Endothelial cell of umbilical vein (primary cell): ENCODE data around the gene CREB3L2. TPM values are rescaled to one million over a fixed set of nuclear protein-coding genes. Genes with fewer than 3 reads are reported as not detected.

ENCODE experiments used
- BruUV-seq: library from RNA; stranded (reverse); fragments of 400-500 nt; replicated peaks from 2 replicates; lab custom pipeline; 2021; lab: Mats Ljungman, UMichigan
- CTCF ChIA-PET: fragments of 300-600, 350-600 bp; sonication (Branson Sonifier 250); formaldehyde crosslinking; loops from one replicate; lab custom pipeline; 2021; ENCODE audit warnings: antibody characterized with exemption, inconsistent platforms; lab: Charles Lee
- POLR2A ChIA-PET: fragments of 300-600, 350-600 bp; sonication (Branson Sonifier 250); formaldehyde crosslinking; loops from one replicate; lab custom pipeline; 2021; ENCODE audit warnings: antibody characterized with exemption, inconsistent platforms; lab: Charles Lee
- DNase-seq: peaks from one replicate; pipeline ENCODE4 v3.0.0-alpha.2; 2011; ENCODE audit warnings: low read depth, low spot score
- FAIRE-seq: peaks from 2 replicates; lab custom pipeline; 2011; peaks lifted over from hg19 to GRCh38; lab: Jason Lieb, UNC
- H2AFZ ChIP-seq: 2 replicates; pipeline ENCODE4 v1.6.0; 2012; ENCODE audit warnings: low read depth, low read length, control low read depth, inconsistent platforms
- H3K27ac ChIP-seq: 2 replicates; pipeline ENCODE4 v1.5.1; 2011; ENCODE audit warnings: low read depth, mild to moderate bottlenecking, control low read depth, low read length, moderate library complexity; ENCODE audit not compliant: insufficient read depth
- H3K27me3 ChIP-seq, 2 experiments: 2 replicates each; pipeline versions ENCODE4 v1.6.0 to v1.6.1; 2011; ENCODE audit warnings: low read length in 2 of 2, mixed read lengths in 1 of 2; ENCODE audit not compliant: control insufficient read depth in 2 of 2, insufficient read depth in 2 of 2
- H3K36me3 ChIP-seq, 2 experiments: 2 replicates in 1 of 2; 3 replicates in 1 of 2; pipeline ENCODE4 v1.5.1; 2011; ENCODE audit warnings: low read length in 2 of 2, mild to moderate bottlenecking in 1 of 2, moderate library complexity in 1 of 2; ENCODE audit not compliant: control insufficient read depth in 2 of 2, insufficient read depth in 2 of 2; ENCODE audit errors: extremely low read depth in 1 of 2
- H3K4me1 ChIP-seq: 3 replicates; pipeline ENCODE4 v1.5.1; 2011; ENCODE audit warnings: mild to moderate bottlenecking, low read length; ENCODE audit not compliant: control insufficient read depth, insufficient read depth; ENCODE audit errors: extremely low read depth
- H3K4me2 ChIP-seq: 2 replicates; pipeline ENCODE4 v1.6.1; 2011; ENCODE audit warnings: low read length, control low read depth, mixed read lengths; ENCODE audit not compliant: insufficient read depth
- H3K4me3 ChIP-seq, 3 experiments: fragments of 200-600 bp in 1 of 3; sonication (generic), shearing (Covaris generic) in 1 of 3; replicated peaks in 1 of 3; 2 replicates each; pipeline ENCODE4 v1.5.1; 2011 to 2016; ENCODE audit warnings: control low read depth in 3 of 3, low read length in 3 of 3, mild to moderate bottlenecking in 2 of 3, inconsistent platforms in 1 of 3, low read depth in 1 of 3, moderate library complexity in 1 of 3; ENCODE audit not compliant: insufficient read depth in 1 of 3
- H3K79me2 ChIP-seq: 2 replicates; pipeline ENCODE4 v1.6.0; 2012; ENCODE audit warnings: low read length, inconsistent platforms; ENCODE audit not compliant: control insufficient read depth, insufficient read depth
- H3K9ac ChIP-seq: replicated peaks from 2 replicates; pipeline ENCODE3; 2011; ENCODE audit warnings: low read length, control low read depth; ENCODE audit not compliant: insufficient read depth; ENCODE audit errors: extremely low read depth
- H3K9me1 ChIP-seq: replicated peaks from 3 replicates; pipeline ENCODE4 v1.6.0; 2011; ENCODE audit warnings: mild to moderate bottlenecking, low read length; ENCODE audit not compliant: control insufficient read depth, insufficient read depth; ENCODE audit errors: extremely low read depth
- H3K9me3 ChIP-seq: replicated peaks from 2 replicates; pipeline ENCODE4 v1.5.1; 2012; ENCODE audit warnings: low read length, inconsistent platforms; ENCODE audit not compliant: control insufficient read depth, insufficient read depth
- H4K20me1 ChIP-seq: replicated peaks from 2 replicates; pipeline ENCODE3; 2011; ENCODE audit warnings: mild to moderate bottlenecking, low read length; ENCODE audit not compliant: control insufficient read depth, insufficient read depth; ENCODE audit errors: extremely low read depth
- CTCF ChIP-seq, 2 donors: IDR thresholded peaks; 1 replicate in 1 of 2; 2 replicates in 1 of 2; pipeline ENCODE4 v1.5.1; 2011; ENCODE audit warnings: low read length in 2 of 2, mild to moderate bottlenecking in 2 of 2, moderate library complexity in 2 of 2, control low read depth in 1 of 2, inconsistent platforms in 1 of 2, low read depth in 1 of 2; ENCODE audit not compliant: insufficient read depth in 1 of 2; ENCODE audit errors: extremely low read depth in 1 of 2
- EZH2 ChIP-seq: IDR thresholded peaks from 2 replicates; pipeline ENCODE4 v1.6.1; 2012; ENCODE audit warnings: borderline replicate concordance, low read depth, mild to moderate bottlenecking, moderate library complexity, low read length, inconsistent platforms; ENCODE audit not compliant: severe bottlenecking
- FOS ChIP-seq: IDR thresholded peaks from 2 replicates; pipeline ENCODE4 v1.6.1; 2011; ENCODE audit warnings: mild to moderate bottlenecking, low read length, moderate library complexity, borderline replicate concordance; ENCODE audit not compliant: insufficient read depth
- GATA2 ChIP-seq: IDR thresholded peaks from 2 replicates; pipeline ENCODE4 v1.7.0; 2011; ENCODE audit warnings: low read depth, mild to moderate bottlenecking, moderate library complexity, mixed read lengths, low read length; ENCODE audit not compliant: insufficient read length, insufficient read depth
- JUN ChIP-seq: IDR thresholded peaks from 2 replicates; pipeline ENCODE4 v1.6.1; 2011; ENCODE audit warnings: borderline replicate concordance, low read depth; ENCODE audit not compliant: insufficient read length, insufficient read depth
- MAX ChIP-seq: IDR thresholded peaks from 2 replicates; pipeline ENCODE4 v1.6.1; 2011; ENCODE audit not compliant: insufficient read depth, insufficient read length
- MYC ChIP-seq: IDR thresholded peaks from one replicate; pipeline ENCODE4 v1.6.1; 2011; ENCODE audit warnings: mild to moderate bottlenecking, low read depth, low read length
- POLR2A ChIP-seq: IDR thresholded peaks from 2 replicates; pipeline ENCODE4 v1.6.1; 2012; ENCODE audit warnings: low read depth, mild to moderate bottlenecking, control low read depth, low read length
- POLR2AphosphoS5 ChIP-seq: IDR thresholded peaks from 2 replicates; pipeline ENCODE4 v1.6.1; 2012; ENCODE audit warnings: low read depth, mild to moderate bottlenecking, control low read depth, low read length, moderate library complexity; ENCODE audit not compliant: insufficient read depth
- dilution Hi-C: fragments of 300-500 bp; cut with MboI; formaldehyde crosslinking; loops from one replicate; pipeline ENCODE4 v1.15.0; 2019; ENCODE audit warnings: low sequenced_read_pairs; ENCODE audit not compliant: extremely low pct_ligation_motif_present
- intact Hi-C: fragments of 100-400 bp; cut with micrococcal nuclease; formaldehyde crosslinking; loops from one replicate; pipeline ENCODE4 v1.10.0; 2022
- polyA plus RNA-seq, 4 experiments: library from polyadenylated mRNA; depleted of rRNA in 3 of 4; stranded (reverse) in 3 of 4; unstranded in 1 of 4; fragments of >200 nt; gene quantifications; 2 replicates each; pipeline versions ENCODE4 v1.2.1 to v1.2.3, GENCODE V29; 2011 to 2012; ENCODE audit warnings: missing spikeins in 1 of 4
- total RNA-seq: library from RNA; stranded (reverse); gene quantifications from 2 replicates; pipeline ENCODE4 v1.2.3, GENCODE V29; 2021

CREB3L2 gene
- total and polyA plus RNA-seq, 2 donors (not counting 3 experiments of a cell fraction or from before 2014, with no cell fraction given) = 32.1 to 93.4 TPM

- TF ChIP-seq GATA2 = no peak
- no peak for TF ChIP-seq EZH2
- no peak for TF ChIP-seq MYC
- TF ChIP-seq FOS = no peak
- no peak for TF ChIP-seq MAX
- TF ChIP-seq POLR2AphosphoS5 = no peak
- no peak for TF ChIP-seq CTCF (IDR thresholded peaks at IDR 0.05; ENCODE audit: extremely low read depth in 1 of 2, insufficient read depth in 1 of 2, low read depth in 1 of 2, low read length in 2 of 2)
- TF ChIP-seq POLR2A = no peak
- no peak for TF ChIP-seq JUN
- ChIA-PET POLR2A (no interaction called here), CTCF (no interaction called here)
- H3K4me3 ChIP-seq = no peak overlapping the region
- H3K36me3 ChIP-seq = no peaks in the 10 kb centered on the region
- H3K9ac ChIP-seq = no peak overlapping the region
- no peaks in the 10 kb centered on the region for H3K9me1 ChIP-seq
- no peak overlapping the region for H3K27ac ChIP-seq
- FAIRE-seq (no peak), DNase-seq (no peak)
- intact Hi-C loops = no loop called here
- H4K20me1 ChIP-seq = no peaks in the 10 kb centered on the region
- H3K9me3 ChIP-seq = no peaks in the 10 kb centered on the region
- no TSS peak for BruUV-seq
- dilution Hi-C loops = no loop called here
- H3K4me2 ChIP-seq = no peak overlapping the region
- H3K79me2 ChIP-seq = no peaks in the 10 kb centered on the region
- H3K27me3 ChIP-seq = no peaks in the 10 kb centered on the region
- no peak overlapping the region for H2AFZ ChIP-seq
- no peaks in the 10 kb centered on the region for H3K4me1 ChIP-seq
These were observed 23.6 kb upstream of the CREB3L2 start for GRCh38 chr7:138025215-138026186.
